NCI-H226 (cell line): ENCODE measurements around the gene CBX8.

ENCODE experiments used
- DNase-seq: peaks from one replicate; pipeline ENCODE4 v3.0.0-alpha.2; 2015

The CBX8 gene

DNA sequence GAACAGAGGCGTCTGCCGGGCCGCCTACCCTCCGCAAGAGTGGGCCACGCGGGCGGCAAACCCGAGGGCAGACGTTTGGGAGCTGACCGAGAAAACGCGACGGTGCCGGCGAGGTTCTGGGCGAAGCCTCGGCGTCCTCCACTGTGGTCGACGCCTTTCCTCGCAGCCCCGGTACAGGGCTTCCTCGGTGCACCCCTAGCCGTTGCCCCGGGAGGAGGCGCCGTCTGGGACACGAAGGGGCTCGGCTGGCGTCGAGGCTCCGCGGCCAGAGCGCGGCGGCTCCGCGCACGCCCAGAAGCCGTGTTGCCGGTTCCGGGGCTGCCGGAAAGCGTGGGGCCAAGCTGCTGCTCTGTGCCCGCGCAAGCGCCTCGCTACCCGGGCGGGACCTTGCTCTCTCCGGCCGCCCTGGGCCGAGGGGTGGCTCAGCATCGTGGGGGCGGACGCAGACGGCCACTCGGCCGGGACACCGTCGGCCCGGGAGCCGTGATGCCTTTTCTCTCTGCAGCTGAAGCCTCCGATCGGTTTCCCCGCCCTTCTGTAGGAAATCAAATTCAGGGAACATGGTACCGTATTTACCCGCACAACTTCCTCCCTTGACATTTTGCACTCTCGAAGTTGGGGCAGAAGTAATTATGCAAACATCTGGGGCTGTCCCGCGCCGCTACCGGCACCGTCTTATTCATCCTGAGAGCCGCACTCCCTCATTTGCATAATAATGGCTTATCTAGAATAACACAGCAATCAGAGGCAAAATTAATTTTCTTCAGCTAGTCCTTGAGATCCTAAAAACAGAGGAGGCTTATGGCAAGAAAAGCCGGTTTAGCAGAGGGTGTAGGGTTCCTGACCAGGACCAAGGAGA lies 7.3 kb upstream of the CBX8 start:
- no peak for DNase-seq

DNA sequence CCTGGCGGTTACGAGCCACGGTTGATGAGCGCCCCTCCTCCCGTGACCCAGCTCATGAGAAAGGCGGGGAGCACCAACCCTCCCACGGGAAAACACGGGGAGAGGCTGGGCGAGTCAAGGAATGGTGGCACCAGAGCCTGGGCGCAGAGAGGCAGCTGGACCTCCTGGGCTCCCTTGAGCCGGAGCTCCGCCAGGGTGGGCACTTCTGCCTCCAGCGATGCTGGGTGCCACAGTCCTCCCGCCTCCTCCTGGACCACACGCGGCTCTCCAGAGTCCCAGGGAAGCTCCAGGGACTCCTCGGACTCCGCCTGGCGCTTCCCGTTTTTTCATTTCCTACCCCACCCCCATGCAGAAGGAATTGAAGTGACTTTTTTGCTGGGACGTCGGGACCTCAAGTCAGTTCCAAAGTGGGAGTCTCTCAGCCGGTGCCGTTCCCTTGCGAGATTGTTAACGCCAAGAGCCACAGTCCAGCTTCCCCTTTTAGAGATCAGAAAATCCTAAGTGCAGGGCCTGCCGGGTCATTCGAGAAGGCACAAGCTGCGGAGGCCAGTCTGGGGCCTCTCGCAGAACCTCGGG lies 6.6 kb upstream of the CBX8 start:
- no peak for DNase-seq

DNA sequence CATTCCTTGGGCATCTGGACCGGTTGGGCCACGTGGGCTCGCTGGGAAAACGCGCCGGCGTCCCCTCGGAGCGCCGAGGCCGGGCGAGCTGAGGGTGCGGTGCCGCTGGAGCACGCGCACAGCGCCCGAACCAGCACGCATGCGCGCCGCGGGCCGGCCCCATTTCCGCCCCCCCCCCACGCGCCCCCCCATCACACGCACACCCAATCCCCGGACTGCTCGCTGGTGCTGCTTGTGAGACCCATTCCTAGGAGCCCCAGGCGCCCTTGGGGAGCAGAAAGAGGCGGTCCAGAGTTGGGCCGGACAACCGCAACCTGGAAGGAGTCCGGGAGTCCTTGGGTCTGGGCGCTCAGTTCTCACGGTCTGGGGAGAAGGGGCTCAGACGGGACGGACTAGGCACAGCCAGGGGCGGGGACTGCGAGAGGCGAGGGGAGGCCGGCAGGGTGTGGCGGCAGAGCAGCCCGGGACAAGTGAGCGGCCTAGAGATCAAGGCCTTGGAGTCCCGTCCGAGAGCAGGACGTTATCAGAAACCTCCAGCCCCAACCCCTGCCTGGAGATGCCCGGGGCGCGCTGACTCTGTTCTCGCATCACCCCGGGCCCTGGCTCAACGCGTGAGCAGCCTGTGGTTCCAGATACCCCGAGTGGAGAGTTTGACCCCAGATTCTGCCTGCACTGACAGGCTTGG lies 6.0 kb upstream of the CBX8 start:
- no peak for DNase-seq

DNA sequence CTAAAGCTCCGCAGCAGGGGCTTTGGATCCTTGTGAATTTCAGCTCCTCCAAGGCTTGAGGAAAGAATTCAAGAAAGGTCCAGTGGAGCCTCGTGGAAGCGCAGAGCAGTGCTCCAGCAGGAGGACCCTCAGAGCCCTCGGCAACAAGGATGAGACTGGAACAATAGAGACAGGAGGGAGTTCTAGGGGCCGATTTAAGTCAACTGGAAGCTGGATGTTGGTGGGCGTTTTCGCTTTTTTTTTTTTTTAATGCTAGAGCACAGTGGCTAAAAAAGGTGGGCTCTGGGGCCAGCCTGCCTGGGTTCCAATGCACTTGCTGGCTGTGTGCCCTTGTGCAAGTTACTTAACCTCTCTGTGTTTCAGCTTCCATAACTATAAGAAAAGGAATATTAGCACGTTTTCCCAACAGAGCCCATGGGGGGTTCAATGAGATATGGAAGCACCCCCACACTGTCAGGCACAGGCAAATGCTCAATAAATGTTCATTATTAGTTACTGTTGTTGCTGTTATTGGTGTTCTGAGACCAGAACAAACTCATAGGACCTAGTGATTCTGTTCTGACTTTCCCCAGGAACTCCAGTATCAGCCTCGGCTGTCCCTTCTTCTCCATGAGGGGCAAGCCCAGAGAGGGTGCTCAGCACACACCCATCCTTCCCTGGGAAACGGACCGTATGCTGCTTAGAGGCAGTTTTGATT lies 5.3 kb upstream of the CBX8 start:
- no peak for DNase-seq

DNA sequence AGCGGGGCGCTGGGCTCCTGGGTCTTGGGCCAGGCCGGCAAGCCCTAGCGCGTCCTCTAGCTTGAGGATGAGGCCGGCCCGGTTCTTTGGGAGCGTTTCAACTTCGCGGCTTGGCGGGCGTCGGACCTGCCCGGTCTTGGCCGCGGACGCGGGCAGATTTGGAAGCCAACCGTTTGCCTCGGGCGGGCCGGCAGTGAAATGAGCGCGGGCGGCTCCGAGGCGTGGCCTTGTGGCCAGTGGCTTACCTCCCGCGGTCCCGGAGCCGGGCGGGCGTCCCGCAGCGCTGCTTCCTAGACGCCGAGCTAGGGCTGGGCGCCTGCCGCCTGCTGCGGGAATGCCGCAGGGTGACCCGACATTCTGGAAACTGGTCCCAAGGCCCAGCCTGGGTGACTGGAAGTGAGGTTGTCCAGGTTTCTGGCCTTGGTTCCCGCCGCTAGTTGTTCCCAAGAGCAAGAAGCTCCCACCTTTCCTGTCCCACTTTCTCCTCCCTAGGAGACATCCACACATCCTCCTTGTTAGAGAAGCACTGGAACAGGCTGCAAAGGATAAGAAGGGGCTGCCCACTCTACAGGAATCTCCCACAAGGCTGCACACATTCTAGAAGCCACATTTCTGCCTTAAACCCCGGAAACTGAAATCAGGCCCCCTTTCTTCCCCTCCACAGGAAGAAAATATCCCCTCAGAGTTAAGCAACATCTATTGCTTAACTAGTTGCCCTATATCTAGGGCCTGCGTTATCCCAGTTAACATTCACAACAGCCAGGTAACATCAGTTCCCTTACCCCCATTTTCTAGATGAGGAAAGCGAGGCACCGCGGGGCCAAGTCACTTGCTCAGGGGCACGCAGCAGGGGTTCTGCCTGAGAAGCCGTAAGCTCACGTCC lies 4.5 kb upstream of the CBX8 start:
- DNase-seq = no peak

DNA sequence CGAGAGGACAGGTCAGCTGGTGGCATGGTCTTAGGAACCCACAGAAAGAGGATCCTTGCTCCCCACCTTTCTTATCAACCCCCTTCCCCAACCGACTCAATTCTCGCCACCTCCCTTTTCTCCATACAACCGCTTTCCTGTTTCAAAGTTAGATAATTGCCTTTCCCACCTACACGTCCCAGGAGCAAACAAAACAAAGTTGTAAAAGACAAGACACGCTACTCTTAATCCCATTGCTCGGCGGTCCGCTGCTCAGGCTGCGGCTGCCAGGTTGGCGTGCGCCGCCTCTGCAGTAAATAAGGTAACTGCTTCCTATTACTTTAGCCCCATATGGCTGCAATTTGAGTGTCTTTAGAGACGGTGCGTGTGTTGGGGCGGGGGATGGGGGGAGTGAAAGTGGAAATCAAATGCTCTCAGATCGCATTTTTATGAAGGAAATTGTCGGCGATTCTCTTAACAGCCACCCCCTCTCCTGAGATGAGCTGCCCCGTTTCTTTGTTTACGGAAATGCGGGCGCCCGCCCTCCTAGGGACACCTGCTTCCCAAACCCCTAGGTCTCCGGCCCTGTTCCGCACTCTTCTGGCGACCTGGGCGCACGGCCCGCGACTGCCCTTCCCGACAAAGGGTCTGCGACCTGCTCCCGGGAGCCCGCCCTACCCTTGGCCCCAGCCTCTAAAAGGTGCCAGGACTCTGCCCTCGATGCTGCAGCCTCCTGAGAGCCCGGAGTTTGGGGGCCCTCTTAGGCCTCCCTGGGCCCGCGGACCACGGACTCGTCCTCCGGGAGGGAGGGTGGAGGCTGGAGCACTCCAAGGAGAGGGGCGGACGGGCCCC lies 3.7 kb upstream of the CBX8 start:
- no peak for DNase-seq

DNA sequence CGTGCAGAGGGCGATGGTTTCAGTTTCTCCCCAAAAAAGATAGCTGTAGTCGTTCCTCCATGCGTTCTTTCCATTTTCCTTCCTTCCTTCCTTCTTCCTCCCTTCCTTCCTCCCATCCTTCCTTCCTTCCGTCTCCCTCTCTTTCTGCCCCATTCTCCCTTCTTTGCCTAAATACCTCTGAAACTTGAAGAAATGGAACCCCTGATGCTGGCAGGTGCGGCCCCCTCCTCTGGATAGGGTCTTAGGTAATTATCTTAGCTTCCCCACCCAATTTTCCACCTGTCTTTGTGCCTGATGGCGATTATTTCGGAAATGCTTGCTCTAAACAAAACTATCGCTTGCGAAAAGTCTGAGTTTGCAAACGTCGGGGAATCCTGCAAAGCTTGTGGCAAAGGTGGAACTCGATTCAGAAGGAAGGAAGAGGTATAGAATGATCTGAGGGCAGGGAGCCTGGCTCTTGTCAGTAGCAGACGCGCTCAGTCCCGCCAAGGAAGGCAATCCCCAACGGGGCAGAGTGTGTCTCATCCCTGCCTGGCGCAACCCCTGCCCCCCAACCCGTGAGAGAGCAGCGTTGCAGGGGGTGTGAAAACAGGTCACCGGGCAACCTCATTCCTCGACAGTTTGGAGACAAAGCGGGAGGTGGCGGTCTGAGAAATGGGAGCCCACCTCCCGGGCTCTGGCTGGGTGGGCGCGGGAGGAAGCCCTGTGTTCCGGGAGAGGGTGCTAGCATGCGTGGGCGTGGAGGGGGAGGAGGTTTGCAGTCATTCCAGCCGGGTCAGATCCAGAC lies 2.9 kb upstream of the CBX8 start:
- no peak for DNase-seq

DNA sequence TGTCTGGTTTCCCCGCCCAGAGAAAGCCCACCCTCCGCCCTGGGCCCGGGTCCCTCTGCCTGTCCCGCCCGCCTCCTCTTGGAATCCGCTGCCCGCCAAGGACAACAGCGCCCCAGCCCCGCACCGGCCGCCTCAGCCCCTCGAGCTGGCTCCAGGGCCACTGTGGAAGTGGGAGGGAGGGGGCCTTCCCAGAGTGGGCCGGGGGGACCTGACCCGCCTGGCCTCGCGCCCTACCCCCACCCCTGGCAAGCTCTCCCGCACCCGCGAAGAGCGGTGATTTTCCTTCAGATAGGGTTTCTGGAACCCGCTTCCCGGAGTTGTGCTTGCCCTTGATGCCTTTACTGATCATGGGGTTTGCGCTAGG lies 2.3 kb upstream of the CBX8 start:
- no peak for DNase-seq

DNA sequence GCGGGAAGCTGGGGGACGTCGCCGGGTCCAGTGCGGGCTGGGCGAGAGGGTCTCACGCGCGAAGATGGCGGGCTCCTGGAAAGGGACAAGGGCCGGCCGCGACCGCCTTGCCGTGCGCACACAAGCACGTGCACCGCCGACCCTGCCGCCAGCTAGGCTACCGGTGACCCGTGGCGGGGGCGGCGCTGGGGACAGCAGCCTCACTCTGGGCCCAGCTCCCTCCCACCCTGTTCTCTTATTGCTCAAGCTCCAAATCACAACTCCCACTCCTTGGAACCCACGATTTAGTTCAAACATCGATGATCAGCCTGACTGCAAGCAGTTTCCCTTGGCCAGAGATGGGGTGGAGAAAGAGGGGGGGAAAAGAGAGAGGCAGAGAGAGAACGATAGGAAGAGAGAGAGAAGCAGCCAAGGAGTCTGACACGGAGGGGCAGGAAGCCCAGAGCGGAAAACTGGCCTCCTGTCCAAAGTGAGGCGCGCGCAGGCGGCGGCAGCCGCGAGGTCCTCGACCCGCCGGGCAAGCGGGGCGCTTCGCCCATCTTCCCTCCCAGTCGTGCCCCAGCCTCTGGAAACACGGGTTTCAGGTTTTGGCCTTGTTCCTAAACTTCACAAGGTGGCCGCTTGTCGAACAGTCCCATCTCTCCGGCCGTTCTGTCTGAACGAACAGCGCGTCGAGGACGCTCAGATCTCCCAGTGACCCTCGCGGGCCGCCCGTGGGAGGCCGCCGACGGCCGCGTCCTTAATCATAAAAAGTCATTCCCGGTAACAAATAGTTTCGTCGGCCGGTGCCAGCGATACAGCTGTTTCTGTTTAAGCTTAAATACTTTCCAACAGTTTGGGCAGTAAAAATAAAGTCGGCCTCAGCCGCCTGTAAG lies 1.7 kb upstream of the CBX8 start:
- DNase-seq = no peak

DNA sequence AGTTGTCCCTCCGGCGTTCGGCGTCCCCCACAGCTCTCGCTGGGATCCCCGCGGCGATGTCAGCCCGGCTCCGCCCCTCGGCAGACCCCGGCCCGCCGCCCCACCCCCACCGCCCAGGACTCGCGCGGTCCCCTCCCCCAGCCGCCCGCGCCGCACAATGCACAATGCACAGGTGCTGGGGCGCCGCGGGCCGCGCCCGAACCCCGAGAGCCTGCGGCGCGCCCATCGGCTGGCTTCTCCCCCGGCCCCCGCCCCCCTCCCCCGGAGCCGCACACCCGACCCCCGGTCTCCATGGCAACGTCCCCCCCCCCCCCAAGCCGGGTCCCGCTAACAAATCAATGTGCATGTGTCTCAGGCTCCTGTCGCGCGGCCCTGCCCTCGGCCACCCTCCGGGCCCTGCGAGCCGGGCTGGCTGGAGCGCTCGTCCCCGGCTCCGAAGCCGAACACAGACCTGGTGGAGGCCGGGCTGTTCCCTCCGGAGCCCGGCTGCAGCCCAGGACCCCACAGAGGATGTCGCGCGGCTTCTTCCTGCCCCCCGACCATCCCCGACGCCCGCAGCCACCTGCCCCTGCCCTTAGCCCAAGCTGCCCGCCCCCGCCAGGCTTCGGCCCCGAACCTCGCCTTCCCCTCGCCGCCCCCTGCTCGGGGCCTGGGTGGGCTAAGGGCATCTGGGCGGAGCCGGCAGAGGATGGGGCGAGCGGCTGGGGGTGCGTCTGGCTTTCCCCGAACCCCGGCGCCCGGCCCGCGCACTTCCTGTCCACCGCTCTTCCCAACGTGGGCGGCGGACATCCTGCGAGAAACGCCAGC lies 818 bp upstream of the CBX8 start:
- DNase-seq = no peak

DNA sequence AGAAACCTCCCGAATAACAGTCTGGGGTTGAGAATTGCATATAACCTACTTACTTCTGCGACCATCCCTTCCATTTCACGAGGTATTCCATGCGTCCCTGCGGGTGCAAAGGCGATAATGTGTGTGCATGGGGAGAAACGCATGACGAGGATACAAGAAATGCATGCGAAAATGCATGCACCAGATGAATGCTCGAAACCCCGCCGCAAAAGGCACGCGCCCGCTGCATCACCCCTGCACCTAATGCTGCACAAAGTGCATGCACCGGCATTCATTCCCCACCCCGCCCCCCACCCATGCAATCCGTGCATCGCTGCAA lies 474 bp downstream of the CBX8 start:
- no peak for DNase-seq

DNA sequence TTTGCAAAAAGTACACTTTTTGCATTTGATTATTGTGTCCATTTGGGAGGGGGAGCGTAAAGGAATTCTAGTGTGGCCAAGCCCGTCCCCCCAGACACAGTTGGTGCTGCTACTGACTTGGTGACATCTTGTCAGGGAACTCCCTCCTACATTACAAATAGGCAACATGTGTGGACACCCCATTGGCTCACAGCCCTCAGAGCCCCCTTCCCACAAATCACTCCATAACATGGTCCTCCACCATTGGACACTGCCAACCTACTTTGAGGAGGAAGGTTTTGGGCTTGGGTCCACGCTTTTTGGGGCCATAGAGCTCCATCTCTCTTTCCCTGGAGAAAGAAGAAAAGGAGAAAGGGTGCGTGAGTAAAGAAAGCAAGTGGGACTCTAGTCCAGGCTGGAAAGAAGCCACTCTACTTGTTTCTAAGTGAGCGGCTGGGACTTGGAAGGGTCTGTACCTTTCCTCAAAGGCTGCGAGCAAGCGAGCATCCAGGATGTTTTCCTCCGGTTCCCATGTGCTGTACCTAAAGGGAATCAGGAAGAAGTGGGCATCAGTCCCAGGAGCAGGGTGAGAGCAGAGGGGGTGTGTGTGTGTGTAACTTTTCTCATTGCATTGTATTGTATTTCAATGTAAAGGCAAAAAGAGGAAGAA lies 958 bp downstream of the CBX8 start:
- no peak for DNase-seq

DNA sequence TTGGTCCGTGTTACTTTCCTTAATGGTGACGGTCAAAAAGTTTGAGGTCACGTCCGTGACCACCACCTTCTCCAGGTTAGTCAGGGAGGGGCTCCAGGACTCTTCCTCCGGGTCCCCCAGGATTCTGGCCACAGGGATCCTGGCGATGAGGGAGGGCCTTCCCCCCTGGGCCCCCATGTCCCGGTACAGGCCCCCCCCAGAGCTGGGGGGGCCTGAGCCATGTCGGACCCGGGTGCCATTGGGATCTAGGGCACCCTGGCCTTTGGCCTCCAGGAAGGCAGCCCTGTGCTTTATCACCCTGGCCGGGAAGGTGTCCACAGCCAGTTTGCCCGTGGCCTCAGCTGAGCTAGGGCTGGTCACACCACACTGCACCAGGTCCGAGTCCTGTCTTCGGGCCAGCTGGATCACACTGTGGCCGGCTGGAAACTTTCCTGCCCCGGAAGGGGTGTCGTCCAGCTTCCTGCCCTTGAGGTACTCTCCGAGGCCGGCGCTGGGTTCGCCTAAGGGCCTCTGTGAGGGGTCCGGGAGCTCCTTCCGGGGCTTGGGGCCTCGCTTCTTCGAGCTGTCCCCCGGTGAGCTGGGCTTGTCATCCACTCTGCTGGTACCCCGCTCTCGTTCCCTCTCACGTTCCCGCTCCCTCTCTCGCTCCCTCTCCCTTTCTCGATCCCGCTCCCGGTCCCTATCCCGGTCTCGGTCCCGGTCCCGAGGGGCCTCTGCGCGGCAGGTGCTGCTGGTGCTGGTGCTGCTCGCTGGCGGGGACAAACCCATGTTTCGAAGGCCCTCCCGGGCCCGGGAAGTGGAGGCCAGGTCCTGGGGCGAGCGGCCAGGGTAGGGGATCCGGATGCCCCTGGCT lies 2.0 kb downstream of the CBX8 start:
- DNase-seq = no peak

DNA sequence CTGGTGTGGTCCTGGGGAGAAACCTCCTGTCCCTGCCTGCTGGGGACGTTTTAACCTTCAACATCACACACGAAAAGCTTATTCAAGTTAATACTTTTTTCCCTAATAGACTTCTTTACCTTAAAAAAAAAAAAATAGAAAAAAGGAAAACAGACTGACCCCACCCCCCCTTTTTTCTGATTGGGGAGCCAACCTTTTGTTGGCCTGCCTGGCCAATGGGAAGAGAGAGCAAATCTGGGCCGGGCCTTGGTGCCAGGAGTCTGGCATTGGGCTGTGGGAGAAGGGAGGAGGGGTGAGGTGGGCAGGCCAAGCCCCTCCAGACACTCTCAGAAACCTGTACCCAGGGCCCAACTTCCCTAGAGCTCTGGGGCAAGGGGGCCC lies 3.0 kb downstream of the CBX8 start:
- DNase-seq = peak; percentile 76

DNA sequence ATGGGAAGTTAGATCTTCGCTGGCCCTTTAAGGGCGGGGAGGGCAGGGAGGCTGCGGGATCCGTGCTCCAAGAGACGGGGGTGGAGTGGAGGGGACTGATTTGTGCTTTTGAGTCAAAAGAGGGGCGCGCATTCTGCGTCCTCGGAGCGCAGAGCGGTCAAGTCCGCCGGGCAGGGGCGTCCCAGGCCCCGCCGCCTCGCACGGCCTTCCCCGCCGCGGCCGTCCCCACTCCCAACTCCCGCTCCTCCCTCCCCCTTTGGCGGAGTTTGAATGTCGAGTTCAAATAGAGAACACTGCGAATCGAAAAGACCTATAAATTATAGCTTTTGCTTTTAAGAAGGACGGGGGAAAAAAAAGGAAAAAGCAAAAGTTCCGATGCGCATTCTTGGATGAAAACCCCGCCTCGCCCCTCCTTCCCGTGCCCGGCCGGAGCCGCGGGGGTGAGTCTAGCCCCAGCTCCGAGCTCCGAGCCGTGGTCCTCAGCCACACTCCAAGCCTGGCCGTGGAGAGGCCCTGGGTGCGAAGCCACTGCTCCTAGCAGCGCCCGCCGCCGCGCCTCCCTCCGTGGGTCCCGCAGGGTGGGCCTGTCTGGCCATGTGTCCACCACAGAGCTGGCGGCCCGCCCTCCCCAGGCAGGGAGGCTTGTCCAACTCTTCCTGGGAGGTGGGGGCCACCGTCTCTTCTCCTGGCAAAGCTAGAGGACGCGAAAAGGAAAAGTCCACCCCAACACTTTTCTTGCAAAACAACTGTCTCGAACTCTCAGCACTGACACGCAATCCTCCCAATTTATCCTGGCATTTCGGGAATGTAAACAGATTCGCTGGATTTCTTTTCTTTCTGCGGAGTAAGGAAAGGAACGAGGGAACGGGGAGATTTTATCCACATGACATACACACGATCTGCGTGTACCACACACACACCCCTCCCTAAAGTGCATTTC lies 3.6 kb downstream of the CBX8 start:
- peak; percentile 91 for DNase-seq

DNA sequence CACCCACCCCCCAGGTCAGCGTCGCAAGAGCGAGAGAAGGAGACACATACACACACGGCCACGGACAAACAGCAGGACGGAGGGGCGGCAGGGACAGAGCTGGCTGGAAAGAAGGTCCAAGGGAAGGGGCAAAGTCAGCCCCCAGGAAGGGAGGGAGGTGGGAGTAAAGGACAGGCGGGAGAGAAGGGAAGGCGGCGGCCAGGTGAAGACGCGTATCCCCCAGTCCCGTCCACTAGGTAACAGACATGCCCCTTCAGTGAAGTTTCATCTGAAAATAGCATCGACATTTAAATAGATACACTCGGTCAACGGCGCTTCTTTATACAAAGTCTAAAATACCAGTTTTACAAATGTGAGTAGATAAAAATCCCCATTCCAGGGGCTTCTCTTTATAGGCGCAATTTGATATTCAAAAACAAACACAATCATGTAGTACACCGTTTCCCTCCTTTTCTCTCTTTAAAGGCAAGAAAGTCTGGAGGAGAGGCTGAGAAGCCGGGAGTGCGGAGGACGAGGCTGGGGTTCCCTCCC lies 4.5 kb downstream of the CBX8 start:
- DNase-seq = no peak
